ENCODE results near the gene GSTO2. TPM values are rescaled to one million over a fixed set of nuclear protein-coding genes. Genes with fewer than 3 reads are reported as not detected.

Gene GSTO2
- total RNA-seq, 4 donors from 2014 or later = 1.9 to 17.1 (median 10.6) TPM

- DNase-seq = no peak
- intact Hi-C loops (cut with DNase I; ENCODE audit: low total_unique reads) (no loop called here), in situ Hi-C loops (cut with MboI; ENCODE audit: low pct_ligation_motif_present in 1 of 4, low pct_unique_long_range_greater_than_20kb in 1 of 4, low sequenced_read_pairs in 3 of 4) (no loop called here)
- TF ChIP-seq POLR2A (IDR thresholded peaks at IDR 0.05) = no peak
- TF ChIP-seq POLR2AphosphoS5 (IDR thresholded peaks at IDR 0.05) = no peak
- TF ChIP-seq EP300 (IDR thresholded peaks at IDR 0.05; ENCODE audit: low read depth) = no peak
- no peak for TF ChIP-seq CTCF (IDR thresholded peaks at IDR 0.05)
- Histone ChIP-seq H3K4me1 (peaks cover 37 to 94% (median 62%) of the 10 kb centered on the region in 4 donors), H3K4me3 (no peak overlapping the region), H3K9me3 (no peaks in the 10 kb centered on the region), H3K27ac (peak overlapping the region; percentile 45 to 90 (median 58)), H3K27me3 (no peaks in the 10 kb centered on the region), H3K36me3 (no peaks in the 10 kb centered on the region)
- WGBS, 2 donors (ENCODE audit: low coverage in 1 of 2) = 93 to 97% methylated on average over 6 to 10 of the region's 10 CpGs
Measured at GRCh38 chr10:104324931-104325330, 55.9 kb downstream of the GSTO2 start.

GRCh38 chr10:104325436-104326435 lies 56.8 kb downstream of the GSTO2 start:
- H3K27me3 ChIP-seq = no peaks in the 10 kb centered on the region
- no peak overlapping the region for H3K4me3 ChIP-seq
- in situ Hi-C loops (cut with MboI; ENCODE audit: low pct_ligation_motif_present in 1 of 4, low pct_unique_long_range_greater_than_20kb in 1 of 4, low sequenced_read_pairs in 3 of 4) = no loop called here
- WGBS, 2 donors (ENCODE audit: low coverage in 1 of 2) = 83% methylated on average over 28 of the region's 28 CpGs; no CpG with 5 or more reads in 1 of the 2 donors
- DNase-seq = no peak
- H3K27ac ChIP-seq = peak overlapping the region; percentile 45 to 90 (median 58)
- intact Hi-C loops (cut with DNase I; ENCODE audit: low total_unique reads) = no loop called here
- H3K9me3 ChIP-seq = no peaks in the 10 kb centered on the region
- peaks cover 44 to 99% (median 70%) of the 10 kb centered on the region in 4 donors for H3K4me1 ChIP-seq
- TF ChIP-seq POLR2A (IDR thresholded peaks at IDR 0.05) = no peak
- H3K36me3 ChIP-seq = no peaks in the 10 kb centered on the region

GRCh38 chr10:104326991-104327610 lies 58.1 kb downstream of the GSTO2 start:
- H3K9me3 ChIP-seq = no peaks in the 10 kb centered on the region
- DNase-seq = no peak
- in situ Hi-C loops (cut with MboI; ENCODE audit: low pct_ligation_motif_present in 1 of 4, low pct_unique_long_range_greater_than_20kb in 1 of 4, low sequenced_read_pairs in 3 of 4) (no loop called here), intact Hi-C loops (cut with DNase I; ENCODE audit: low total_unique reads) (no loop called here)
- peak overlapping the region; percentile 53 to 90 (median 82) for H3K27ac ChIP-seq
- no peak for TF ChIP-seq CTCF (IDR thresholded peaks at IDR 0.05)
- TF ChIP-seq EP300 (IDR thresholded peaks at IDR 0.05; ENCODE audit: low read depth) = no peak
- TF ChIP-seq POLR2A (IDR thresholded peaks at IDR 0.05) = no peak
- no peak for TF ChIP-seq POLR2AphosphoS5 (IDR thresholded peaks at IDR 0.05)
- no peaks in the 10 kb centered on the region for H3K36me3 ChIP-seq
- 96 to 100% methylated on average over 1 to 9 of the region's 9 CpGs for WGBS, 2 donors (ENCODE audit: low coverage in 1 of 2)
- no peaks in the 10 kb centered on the region for H3K27me3 ChIP-seq
- peaks cover 58 to 99% (median 72%) of the 10 kb centered on the region in 4 donors for H3K4me1 ChIP-seq
- no peak overlapping the region for H3K4me3 ChIP-seq

GRCh38 chr10:104327745-104328645 lies 59.0 kb downstream of the GSTO2 start:
- no peak overlapping the region for H3K4me3 ChIP-seq
- no peaks in the 10 kb centered on the region for H3K9me3 ChIP-seq
- intact Hi-C loops (cut with DNase I; ENCODE audit: low total_unique reads) = no loop called here
- no peak for TF ChIP-seq EP300 (IDR thresholded peaks at IDR 0.05; ENCODE audit: low read depth)
- no peak for TF ChIP-seq CTCF (IDR thresholded peaks at IDR 0.05)
- TF ChIP-seq POLR2AphosphoS5 (IDR thresholded peaks at IDR 0.05) = peak in 1 of 3 donors; percentile 44
- H3K27me3 ChIP-seq = no peaks in the 10 kb centered on the region
- in situ Hi-C loops (cut with MboI; ENCODE audit: low pct_ligation_motif_present in 1 of 4, low pct_unique_long_range_greater_than_20kb in 1 of 4, low sequenced_read_pairs in 3 of 4) = no loop called here
- H3K4me1 ChIP-seq = peaks cover 58 to 98% (median 70%) of the 10 kb centered on the region in 4 donors
- peak overlapping the region; percentile 74 to 90 (median 82) for H3K27ac ChIP-seq
- no peak for DNase-seq
- no peaks in the 10 kb centered on the region for H3K36me3 ChIP-seq
- WGBS, 2 donors (ENCODE audit: low coverage in 1 of 2) = 57 to 65% methylated on average over 2 to 20 of the region's 20 CpGs

Measured in transverse colon (tissue), 4 donors.